HG02981 (cell line): ENCODE data around the gene SLITRK4.

Source experiments
- ATAC-seq: cut with Tn5 transposase; IDR thresholded peaks from one replicate; pipeline ENCODE4 v1.9.1; 2021; ENCODE audit warnings: mild to moderate bottlenecking, moderate library complexity; ENCODE audit not compliant: unreplicated experiment

The SLITRK4 gene, protein sequence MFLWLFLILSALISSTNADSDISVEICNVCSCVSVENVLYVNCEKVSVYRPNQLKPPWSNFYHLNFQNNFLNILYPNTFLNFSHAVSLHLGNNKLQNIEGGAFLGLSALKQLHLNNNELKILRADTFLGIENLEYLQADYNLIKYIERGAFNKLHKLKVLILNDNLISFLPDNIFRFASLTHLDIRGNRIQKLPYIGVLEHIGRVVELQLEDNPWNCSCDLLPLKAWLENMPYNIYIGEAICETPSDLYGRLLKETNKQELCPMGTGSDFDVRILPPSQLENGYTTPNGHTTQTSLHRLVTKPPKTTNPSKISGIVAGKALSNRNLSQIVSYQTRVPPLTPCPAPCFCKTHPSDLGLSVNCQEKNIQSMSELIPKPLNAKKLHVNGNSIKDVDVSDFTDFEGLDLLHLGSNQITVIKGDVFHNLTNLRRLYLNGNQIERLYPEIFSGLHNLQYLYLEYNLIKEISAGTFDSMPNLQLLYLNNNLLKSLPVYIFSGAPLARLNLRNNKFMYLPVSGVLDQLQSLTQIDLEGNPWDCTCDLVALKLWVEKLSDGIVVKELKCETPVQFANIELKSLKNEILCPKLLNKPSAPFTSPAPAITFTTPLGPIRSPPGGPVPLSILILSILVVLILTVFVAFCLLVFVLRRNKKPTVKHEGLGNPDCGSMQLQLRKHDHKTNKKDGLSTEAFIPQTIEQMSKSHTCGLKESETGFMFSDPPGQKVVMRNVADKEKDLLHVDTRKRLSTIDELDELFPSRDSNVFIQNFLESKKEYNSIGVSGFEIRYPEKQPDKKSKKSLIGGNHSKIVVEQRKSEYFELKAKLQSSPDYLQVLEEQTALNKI

DNA sequence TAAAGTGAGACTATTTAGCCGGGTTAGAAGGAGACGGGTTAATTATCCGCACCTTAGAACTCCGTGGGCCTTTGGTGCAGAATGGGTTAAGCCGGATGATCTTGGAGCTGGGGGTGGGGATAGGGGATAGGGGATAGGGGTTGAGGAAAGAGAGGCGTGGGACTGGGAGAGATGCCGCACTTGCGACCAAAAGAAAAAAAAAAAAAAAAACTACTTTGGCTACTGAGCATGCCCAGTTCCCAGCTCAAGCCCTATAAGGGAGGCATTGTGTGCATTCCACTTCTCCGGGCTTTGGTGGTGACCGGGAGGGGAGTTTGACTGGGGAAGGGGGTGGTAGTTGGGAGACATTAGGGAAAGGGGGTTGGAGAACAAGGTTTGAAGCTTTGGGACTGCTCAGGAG is at the start of gene SLITRK4:
Gene SLITRK4 (minus strand): TSS at position 187 of the 400 bp plus-strand sequence. CDS start 4,993 bp downstream, outside the sequence.
- no peak for ATAC-seq

DNA sequence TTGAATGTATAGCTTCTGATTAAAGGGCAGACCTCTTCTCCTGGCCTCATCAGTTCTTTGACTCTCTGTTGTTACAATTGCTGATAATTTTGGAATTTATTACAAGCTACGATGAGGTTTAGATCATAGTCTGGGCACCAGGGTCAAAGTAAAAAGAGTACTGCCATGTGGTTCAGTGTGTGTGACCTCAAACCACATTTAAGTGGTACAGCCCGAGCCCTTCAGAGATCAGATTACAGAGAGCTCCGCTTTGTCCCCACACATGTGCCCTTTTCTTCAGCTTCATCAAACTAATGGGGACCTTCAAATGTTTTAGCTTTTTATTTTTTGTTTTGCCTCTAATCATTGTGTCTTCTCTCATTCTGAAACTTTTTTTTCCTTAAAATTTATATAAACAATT is 47.6 kb upstream of the SLITRK4 start:
- no peak for ATAC-seq

DNA sequence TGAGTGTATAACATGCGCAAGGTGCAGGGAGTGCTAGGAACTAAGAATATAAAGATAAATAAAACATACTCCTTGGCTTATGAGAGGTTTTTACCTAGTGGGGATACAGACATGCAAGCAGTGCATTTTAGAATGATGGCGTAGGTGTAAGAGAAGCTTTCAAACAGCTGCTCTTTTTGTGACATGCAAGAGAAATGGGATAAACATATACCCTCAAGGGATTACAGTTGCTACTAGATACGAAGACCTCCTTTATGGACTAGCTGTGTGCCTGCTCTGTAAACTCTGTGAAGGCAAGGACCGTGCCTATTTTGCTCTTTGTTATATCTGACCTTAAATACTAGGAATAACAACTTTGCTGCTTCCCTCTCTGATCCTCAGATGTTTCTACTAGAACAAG is 39.0 kb upstream of the SLITRK4 start:
- ATAC-seq = no peak

DNA sequence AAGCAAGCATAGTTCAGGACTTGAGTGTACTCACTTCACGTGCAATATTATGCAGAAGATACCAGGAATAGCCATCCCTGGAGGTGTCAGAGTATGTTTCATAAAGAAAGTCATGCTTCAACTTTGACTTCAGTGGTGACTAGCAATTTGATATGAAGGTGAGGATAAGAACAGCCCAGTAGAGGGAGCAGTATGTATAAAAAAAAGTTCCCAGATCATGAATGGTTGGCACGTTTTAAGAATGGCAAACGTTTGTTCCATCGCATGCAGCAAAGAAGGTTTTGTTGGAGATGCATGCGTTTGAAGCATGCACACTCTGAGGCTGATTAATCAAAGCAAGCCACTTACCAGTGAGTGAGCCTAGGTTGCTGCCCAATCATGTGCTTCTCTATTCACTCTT is 33.5 kb upstream of the SLITRK4 start:
- ATAC-seq = no peak

DNA sequence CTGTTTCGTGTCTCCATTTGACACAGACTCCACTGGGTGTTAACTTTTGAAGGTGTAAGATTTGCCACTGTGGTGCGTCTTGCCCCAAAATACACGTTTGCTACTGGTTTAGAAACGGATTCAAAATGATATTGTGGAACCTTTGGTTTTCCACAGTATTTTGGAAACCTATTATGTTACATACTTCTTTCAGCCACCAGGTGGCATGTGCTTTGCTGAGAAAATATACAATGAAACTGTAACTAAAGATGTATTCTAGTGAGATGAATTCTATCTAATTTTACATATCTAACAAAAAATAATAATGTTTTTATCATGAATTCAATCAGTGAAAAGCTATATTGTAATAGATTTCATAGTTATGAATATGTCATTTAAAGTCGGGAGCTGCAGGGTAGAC is 28.4 kb upstream of the SLITRK4 start:
- no peak for ATAC-seq

DNA sequence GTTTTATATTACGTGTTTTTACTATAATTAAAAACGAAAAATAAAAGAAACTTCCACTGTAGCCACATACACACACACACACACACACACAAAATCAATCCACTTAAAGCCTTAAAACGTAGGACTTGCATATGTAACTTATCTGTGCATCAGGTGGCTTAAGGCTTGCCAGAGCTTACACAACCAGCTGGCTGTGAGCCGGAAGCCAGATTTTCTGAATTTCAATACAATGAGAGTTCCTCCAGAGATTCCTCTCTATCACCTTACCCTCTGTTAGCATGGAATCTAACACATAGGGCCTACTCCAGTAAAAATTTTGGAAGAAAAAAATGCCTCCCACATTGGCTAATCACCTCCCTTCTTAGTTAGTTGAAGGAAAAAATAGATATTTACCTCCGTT is 27.9 kb upstream of the SLITRK4 start:
- ATAC-seq = no peak

DNA sequence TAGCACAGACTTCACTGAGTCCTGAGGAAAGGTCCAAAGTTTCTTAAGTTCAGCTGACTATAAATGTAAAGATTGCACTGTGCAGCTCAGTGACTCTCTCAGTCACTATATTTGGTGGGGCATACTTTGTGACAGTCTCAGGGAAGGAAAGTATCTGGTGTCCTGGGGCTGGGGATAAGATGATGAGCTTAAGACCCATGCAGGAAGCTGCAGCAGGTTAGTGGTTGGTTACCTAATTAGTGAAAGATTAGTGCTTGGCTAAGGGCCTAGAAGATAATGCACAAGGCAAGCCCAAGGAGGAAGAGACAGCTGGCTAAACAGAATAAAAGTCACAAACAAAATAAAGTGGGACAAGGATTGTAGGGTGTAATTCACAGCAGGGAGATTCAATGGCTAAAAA is 25.4 kb upstream of the SLITRK4 start:
- no peak for ATAC-seq

DNA sequence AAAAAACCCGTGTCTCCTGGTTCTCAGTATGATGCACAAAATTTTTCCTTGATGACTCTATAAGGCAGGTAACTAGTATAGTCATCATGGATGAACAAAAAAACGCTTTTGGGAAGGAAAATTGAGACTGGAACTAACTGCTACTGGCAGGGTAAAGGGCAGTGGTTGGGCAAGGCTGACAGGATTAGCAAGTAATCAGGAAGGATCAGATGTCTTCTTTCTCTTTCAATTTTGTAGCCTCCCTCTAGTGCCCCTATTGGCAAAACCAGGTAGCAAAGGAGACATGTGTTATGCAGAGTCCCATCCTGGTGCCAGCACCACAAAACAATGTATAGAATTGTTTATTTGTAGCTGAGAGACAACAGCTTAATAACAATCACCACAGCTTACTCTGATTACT is 12.8 kb upstream of the SLITRK4 start:
- no peak for ATAC-seq

GRCh38 chrX:143642426-143642825 is 6.5 kb upstream of the SLITRK4 start:
- no peak for ATAC-seq

- no peak for ATAC-seq
Observed at GRCh38 chrX:143636831-143637230, 930 bp upstream of the SLITRK4 start.

GRCh38 chrX:143634663-143635455 is 1.0 kb downstream of the SLITRK4 start:
- no peak for ATAC-seq

- no peak for ATAC-seq
Observed at GRCh38 chrX:143634309-143634662, 1.6 kb downstream of the SLITRK4 start.

GRCh38 chrX:143633461-143634308 is 2.2 kb downstream of the SLITRK4 start:
- ATAC-seq = no peak

GRCh38 chrX:143632625-143633410 is 3.1 kb downstream of the SLITRK4 start:
- ATAC-seq = no peak

GRCh38 chrX:143623657-143624056 is 12.2 kb downstream of the SLITRK4 start:
- no peak for ATAC-seq

DNA sequence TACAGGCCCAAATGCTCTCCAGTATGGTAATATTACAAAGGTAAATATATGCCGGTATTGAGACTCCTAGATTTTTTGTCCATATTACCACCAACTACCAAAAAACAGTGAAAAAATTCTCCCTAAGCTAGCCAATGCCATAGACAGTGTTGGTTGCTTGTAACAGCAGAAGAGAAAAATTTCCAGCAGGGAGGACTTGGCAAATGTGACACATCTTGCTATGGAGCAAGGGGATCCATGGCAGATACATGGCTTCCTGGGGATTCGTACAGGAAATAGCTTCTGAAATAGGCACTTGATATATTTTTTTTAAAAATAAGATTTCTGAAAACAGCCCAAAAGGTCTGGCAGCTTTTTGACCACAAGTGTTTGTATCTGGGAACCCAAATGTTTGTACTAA is 14.6 kb downstream of the SLITRK4 start:
- ATAC-seq = no peak

GRCh38 chrX:143615851-143616250 is 20.1 kb downstream of the SLITRK4 start:
- no peak for ATAC-seq

- no peak for ATAC-seq
Observed at GRCh38 chrX:143601809-143602208, 34.1 kb downstream of the SLITRK4 start.

DNA sequence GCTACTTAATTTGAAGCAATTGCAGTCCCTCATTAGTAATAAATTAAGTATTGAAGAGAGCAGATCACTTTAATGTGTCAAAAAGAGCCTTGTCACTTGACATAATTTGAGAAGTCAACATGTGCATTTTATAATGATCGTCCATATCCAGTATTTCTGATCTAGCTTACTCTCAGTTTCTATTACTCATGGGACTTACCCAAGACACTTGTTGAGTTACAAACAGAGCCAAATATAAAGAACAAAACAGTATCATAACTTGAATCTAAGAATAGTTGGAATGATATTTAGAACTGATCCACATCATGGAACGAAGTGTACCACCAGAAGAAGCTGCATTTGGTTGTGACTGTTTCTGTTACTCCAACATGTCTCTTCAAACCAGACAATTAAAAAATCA is 54.7 kb downstream of the SLITRK4 start:
- no peak for ATAC-seq

DNA sequence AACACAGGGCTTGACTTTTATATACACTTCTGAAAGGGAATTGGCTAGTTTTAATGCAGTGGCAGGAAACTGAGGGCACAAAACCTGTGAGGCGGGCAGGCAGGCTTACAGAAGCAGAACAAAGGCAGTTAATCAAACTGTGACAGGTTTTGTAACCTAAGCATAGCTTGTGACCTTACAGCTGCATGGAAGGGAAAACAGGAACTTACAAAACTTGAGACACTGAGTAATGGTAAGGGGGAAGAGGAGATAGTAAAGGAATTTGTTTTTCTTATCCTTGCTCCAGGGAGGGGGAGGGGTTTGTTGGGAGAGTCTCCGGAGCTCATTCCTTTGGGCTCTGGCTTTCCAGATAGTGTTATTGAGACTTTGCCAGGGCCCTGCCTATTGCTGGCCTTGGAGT is 55.6 kb downstream of the SLITRK4 start:
- no peak for ATAC-seq
